Endothelial cell (in vitro differentiated cells): ENCODE data around the gene CTCF. TPM values are rescaled to one million over a fixed set of nuclear protein-coding genes. Genes with fewer than 3 reads are reported as not detected.

ENCODE experiments used
- DNase-seq: peaks from one replicate; pipeline ENCODE4 v3.0.0; 2021; ENCODE audit warnings: low spot score
- H3K27ac Mint-ChIP-seq: one replicate; pipeline ENCODE4 v1.8.0; 2021; ENCODE audit warnings: mixed read lengths, inconsistent platforms; ENCODE audit not compliant: unreplicated experiment
- H3K27me3 Mint-ChIP-seq: one replicate; pipeline ENCODE4 v1.8.0; 2021; ENCODE audit warnings: mild to moderate bottlenecking, moderate library complexity, mixed read lengths, inconsistent platforms; ENCODE audit not compliant: unreplicated experiment
- H3K36me3 Mint-ChIP-seq: one replicate; pipeline ENCODE4 v1.8.0; 2021; ENCODE audit warnings: mild to moderate bottlenecking, low read depth, mixed read lengths, inconsistent platforms; ENCODE audit not compliant: unreplicated experiment
- H3K4me1 Mint-ChIP-seq: one replicate; pipeline ENCODE4 v1.8.0; 2021; ENCODE audit warnings: mild to moderate bottlenecking, mixed read lengths, inconsistent platforms; ENCODE audit not compliant: unreplicated experiment
- H3K4me3 Mint-ChIP-seq: one replicate; pipeline ENCODE4 v1.8.0; 2021; ENCODE audit warnings: mild to moderate bottlenecking, mixed read lengths, inconsistent platforms; ENCODE audit not compliant: unreplicated experiment
- H3K9me3 Mint-ChIP-seq: one replicate; pipeline ENCODE4 v1.8.0; 2021; ENCODE audit warnings: mixed read lengths, inconsistent platforms; ENCODE audit not compliant: unreplicated experiment
- total RNA-seq: library from RNA; stranded (reverse); fragmentation: NEBNext Ultra II Directional; extraction: Animal tissue kit (Norgen Biotek cat#: 25700); gene quantifications from one replicate; pipeline ENCODE4 v1.2.1, GENCODE V29; 2021; ENCODE audit not compliant: unreplicated experiment
- TF ChIP-seq, protein P1 (sequence below): fragments of 200-600 bp; sonication (generic); IDR thresholded peaks from one replicate; pipeline ENCODE4 v1.5.0; 2021; ENCODE audit warnings: antibody characterized with exemption; ENCODE audit not compliant: unreplicated experiment

Gene CTCF
- total RNA-seq, 1 donor from 2014 or later = 40.1 TPM

DNA sequence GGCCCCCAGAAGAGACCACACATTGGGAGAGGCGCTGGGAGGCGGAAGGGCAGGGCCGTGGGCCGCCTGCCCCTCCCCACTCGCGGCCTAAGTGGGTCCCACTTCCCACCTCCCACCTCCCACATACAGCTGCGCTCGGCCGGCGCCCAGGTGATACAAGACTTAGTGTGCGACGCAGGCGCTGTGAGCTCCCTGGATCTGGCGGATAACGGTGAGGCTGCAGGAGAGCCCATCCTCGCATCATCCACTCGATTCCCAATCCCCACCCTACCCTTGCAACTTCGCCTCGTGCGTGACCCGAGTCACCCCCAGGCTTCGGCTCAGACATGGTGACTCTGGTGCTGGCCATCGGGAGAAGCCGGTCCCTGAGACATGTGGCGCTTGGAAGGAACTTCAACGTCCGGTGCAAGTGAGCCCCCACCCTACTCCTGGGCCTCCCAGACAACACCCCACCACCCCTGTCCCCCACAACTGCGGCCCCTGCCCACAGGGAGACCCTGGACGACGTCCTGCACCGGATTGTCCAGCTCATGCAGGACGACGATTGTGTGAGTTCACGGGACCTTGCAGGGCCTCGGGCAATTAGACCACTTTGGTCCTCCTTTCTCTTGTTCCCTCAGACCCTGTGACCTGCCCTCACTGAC lies 86.6 kb downstream of the CTCF start:
- no peak overlapping the region for H3K27ac Mint-ChIP-seq
- H3K36me3 Mint-ChIP-seq = peaks cover 8% of the 10 kb centered on the region
- no peak for DNase-seq
- no peaks in the 10 kb centered on the region for H3K9me3 Mint-ChIP-seq
- TF ChIP-seq, protein P1, sequence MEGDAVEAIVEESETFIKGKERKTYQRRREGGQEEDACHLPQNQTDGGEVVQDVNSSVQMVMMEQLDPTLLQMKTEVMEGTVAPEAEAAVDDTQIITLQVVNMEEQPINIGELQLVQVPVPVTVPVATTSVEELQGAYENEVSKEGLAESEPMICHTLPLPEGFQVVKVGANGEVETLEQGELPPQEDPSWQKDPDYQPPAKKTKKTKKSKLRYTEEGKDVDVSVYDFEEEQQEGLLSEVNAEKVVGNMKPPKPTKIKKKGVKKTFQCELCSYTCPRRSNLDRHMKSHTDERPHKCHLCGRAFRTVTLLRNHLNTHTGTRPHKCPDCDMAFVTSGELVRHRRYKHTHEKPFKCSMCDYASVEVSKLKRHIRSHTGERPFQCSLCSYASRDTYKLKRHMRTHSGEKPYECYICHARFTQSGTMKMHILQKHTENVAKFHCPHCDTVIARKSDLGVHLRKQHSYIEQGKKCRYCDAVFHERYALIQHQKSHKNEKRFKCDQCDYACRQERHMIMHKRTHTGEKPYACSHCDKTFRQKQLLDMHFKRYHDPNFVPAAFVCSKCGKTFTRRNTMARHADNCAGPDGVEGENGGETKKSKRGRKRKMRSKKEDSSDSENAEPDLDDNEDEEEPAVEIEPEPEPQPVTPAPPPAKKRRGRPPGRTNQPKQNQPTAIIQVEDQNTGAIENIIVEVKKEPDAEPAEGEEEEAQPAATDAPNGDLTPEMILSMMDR = no peak
- peaks cover 20% of the 10 kb centered on the region for H3K27me3 Mint-ChIP-seq
- no peak overlapping the region for H3K4me3 Mint-ChIP-seq
- H3K4me1 Mint-ChIP-seq = peaks cover 9% of the 10 kb centered on the region

DNA sequence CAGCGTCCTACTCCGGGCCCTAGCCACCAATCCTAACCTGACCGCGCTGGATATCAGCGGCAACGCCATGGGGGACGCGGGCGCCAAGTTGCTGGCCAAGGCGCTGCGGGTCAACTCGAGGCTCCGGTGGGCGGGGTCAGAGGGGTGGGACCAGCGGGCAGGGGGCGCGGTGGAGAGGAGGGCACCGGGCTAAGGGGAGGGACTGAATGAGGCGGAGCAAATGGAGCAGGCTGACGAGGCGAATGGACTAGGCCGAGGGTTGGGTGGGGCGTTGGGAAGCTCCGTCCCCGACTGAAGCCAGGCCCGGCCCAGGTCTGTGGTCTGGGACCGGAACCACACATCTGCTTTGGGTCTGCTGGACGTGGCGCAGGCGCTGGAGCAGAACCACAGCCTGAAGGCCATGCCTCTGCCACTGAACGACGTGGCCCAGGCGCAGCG lies 87.2 kb downstream of the CTCF start:
- Mint-ChIP-seq H3K36me3 (peaks cover 8% of the 10 kb centered on the region), H3K4me1 (peaks cover 9% of the 10 kb centered on the region), H3K9me3 (no peaks in the 10 kb centered on the region), H3K27ac (no peak overlapping the region), H3K27me3 (peaks cover 20% of the 10 kb centered on the region), H3K4me3 (peak overlapping the region; percentile 37)
- TF ChIP-seq, protein P1 = no peak
- peak; percentile 56 for DNase-seq

DNA sequence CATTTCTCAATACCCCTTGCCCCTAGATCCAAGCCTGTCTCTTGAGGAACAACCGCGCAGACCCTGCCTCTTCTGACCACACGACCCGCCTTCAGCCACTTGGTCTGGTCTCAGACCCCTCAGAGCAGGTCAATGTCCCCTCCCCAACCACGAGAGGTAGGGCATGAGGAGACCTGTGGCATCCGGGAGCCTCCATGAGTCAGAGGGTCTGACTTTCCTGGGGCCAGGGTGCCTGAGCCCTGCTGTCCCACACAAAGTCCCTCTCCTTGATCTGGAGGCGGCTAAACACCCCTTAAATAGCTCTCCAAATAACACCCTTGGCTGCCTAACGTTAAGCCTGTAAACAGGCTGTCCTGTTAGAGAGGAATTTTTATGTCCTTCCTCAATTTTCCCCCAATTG lies 87.7 kb downstream of the CTCF start:
- Mint-ChIP-seq H3K36me3 (peaks cover 8% of the 10 kb centered on the region), H3K27me3 (peaks cover 23% of the 10 kb centered on the region), H3K9me3 (no peaks in the 10 kb centered on the region), H3K27ac (peak overlapping the region; percentile 28), H3K4me3 (peak overlapping the region; percentile 37), H3K4me1 (peaks cover 9% of the 10 kb centered on the region)
- DNase-seq = no peak
- TF ChIP-seq, protein P1 = no peak

DNA sequence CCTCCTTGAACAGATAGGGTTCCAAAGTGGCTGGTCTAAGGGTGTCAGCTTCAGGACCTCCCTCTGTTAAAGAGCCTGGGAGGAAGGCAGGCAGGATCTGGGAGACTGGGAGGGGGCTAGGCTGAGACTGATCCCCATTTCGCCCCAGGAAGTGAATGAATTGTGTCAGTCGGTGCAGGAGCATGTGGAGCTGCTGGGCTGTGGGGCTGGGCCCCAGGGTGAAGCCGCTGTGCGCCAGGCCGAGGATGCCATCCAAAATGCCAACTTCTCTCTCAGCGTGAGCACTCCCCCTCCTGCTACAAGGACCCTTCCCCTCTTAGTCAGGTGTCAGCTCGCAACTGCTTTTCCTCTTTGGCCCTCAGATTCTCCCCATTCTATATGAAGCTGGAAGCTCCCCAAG lies 88.7 kb downstream of the CTCF start:
- no peaks in the 10 kb centered on the region for H3K9me3 Mint-ChIP-seq
- H3K4me3 Mint-ChIP-seq = no peak overlapping the region
- no peak overlapping the region for H3K27ac Mint-ChIP-seq
- peaks cover 9% of the 10 kb centered on the region for H3K4me1 Mint-ChIP-seq
- DNase-seq = no peak
- H3K27me3 Mint-ChIP-seq = peaks cover 31% of the 10 kb centered on the region
- TF ChIP-seq, protein P1 = no peak
- H3K36me3 Mint-ChIP-seq = peaks cover 14% of the 10 kb centered on the region

DNA sequence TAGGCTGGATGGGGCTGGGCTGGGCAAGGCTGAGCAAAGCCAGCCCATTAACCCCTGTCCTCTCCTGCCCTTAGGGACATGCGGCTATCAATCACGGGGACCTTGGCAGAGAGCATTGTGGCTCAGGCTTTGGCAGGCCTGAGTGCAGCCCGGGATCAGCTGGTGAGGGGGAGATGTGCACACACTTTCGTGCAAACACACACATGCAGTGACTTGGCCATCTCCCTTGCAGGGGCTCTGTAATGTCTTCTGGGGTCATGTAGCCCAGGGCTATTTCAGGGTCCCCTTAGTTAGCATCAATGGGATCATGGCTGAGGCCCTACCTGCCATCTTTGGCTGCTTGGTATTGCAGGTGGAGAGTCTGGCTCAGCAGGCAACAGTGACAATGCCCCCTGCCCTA lies 89.5 kb downstream of the CTCF start:
- peaks cover 9% of the 10 kb centered on the region for H3K4me1 Mint-ChIP-seq
- H3K27me3 Mint-ChIP-seq = peaks cover 31% of the 10 kb centered on the region
- TF ChIP-seq, protein P1 = no peak
- peak overlapping the region; percentile 84 for H3K4me3 Mint-ChIP-seq
- H3K9me3 Mint-ChIP-seq = no peaks in the 10 kb centered on the region
- peaks cover 14% of the 10 kb centered on the region for H3K36me3 Mint-ChIP-seq
- no peak overlapping the region for H3K27ac Mint-ChIP-seq
- no peak for DNase-seq
